IgD-negative memory B cell (primary cell): ENCODE data around the gene SLIT3. TPM values are rescaled to one million over a fixed set of nuclear protein-coding genes. Genes with fewer than 3 reads are reported as not detected.

ENCODE experiments used
- H3K27ac Mint-ChIP-seq, 3 donors: one replicate each; pipeline ENCODE4 v1.8.0; 2020 to 2022; ENCODE audit warnings: mild to moderate bottlenecking in 3 of 3, mixed read lengths in 3 of 3, moderate library complexity in 1 of 3
- H3K27me3 Mint-ChIP-seq: one replicate; pipeline ENCODE4 v1.8.0; 2021; ENCODE audit warnings: mixed read lengths
- H3K36me3 Mint-ChIP-seq: one replicate; pipeline ENCODE4 v1.8.0; 2020; ENCODE audit warnings: mild to moderate bottlenecking, mixed read lengths
- H3K4me1 Mint-ChIP-seq, 3 donors: one replicate each; pipeline ENCODE4 v1.8.0; 2020 to 2022; ENCODE audit warnings: mixed read lengths in 3 of 3, mild to moderate bottlenecking in 1 of 3
- H3K4me3 Mint-ChIP-seq, 4 donors: one replicate each; pipeline ENCODE4 v1.8.0; 2020 to 2022; ENCODE audit warnings: mild to moderate bottlenecking in 4 of 4, mixed read lengths in 4 of 4, moderate library complexity in 3 of 4
- H3K9me3 Mint-ChIP-seq, 3 donors: one replicate each; pipeline ENCODE4 v1.8.0; 2020 to 2021; ENCODE audit warnings: mixed read lengths in 3 of 3, mild to moderate bottlenecking in 1 of 3
- polyA plus RNA-seq: library from polyadenylated mRNA; unstranded; fragments of 300-500 nt; fragmentation: Illumina TruSeq; gene quantifications from one replicate; pipeline ENCODE4 v1.2.3, GENCODE V29; 2021

Gene SLIT3
- polyA plus RNA-seq, 1 donor from 2014 or later: not detected

GRCh38 chr5:169020102-169020501 lies 280.8 kb downstream of the SLIT3 start:
- H3K4me1 Mint-ChIP-seq: no peaks in the 10 kb centered on the region
- H3K36me3 Mint-ChIP-seq: no peaks in the 10 kb centered on the region
- H3K9me3 Mint-ChIP-seq: no peaks in the 10 kb centered on the region
- H3K27ac Mint-ChIP-seq: no peak overlapping the region
- H3K27me3 Mint-ChIP-seq: peaks cover 5% of the 10 kb centered on the region
- no peak overlapping the region for H3K4me3 Mint-ChIP-seq

- Mint-ChIP-seq H3K27ac (no peak overlapping the region), H3K9me3 (no peaks in the 10 kb centered on the region), H3K4me1 (no peaks in the 10 kb centered on the region), H3K36me3 (no peaks in the 10 kb centered on the region), H3K4me3 (no peak overlapping the region), H3K27me3 (peaks cover 3% of the 10 kb centered on the region)
Measured at GRCh38 chr5:169018925-169019324, 282.0 kb downstream of the SLIT3 start.

GRCh38 chr5:169015991-169016390 lies 284.9 kb downstream of the SLIT3 start:
- Mint-ChIP-seq H3K27me3 (peaks cover 9% of the 10 kb centered on the region), H3K36me3 (no peaks in the 10 kb centered on the region), H3K4me1 (no peaks in the 10 kb centered on the region), H3K4me3 (no peak overlapping the region), H3K27ac (no peak overlapping the region), H3K9me3 (no peaks in the 10 kb centered on the region)

- H3K9me3 Mint-ChIP-seq: no peaks in the 10 kb centered on the region
- H3K36me3 Mint-ChIP-seq: no peaks in the 10 kb centered on the region
- H3K27ac Mint-ChIP-seq: no peak overlapping the region
Measured at GRCh38 chr5:169013846-169014245, 287.1 kb downstream of the SLIT3 start.

GRCh38 chr5:169013208-169013728 lies 287.7 kb downstream of the SLIT3 start:
- H3K4me3 Mint-ChIP-seq: no peak overlapping the region
- H3K36me3 Mint-ChIP-seq: no peaks in the 10 kb centered on the region
- no peaks in the 10 kb centered on the region for H3K9me3 Mint-ChIP-seq
- H3K27me3 Mint-ChIP-seq: peaks cover 15% of the 10 kb centered on the region
- H3K27ac Mint-ChIP-seq: no peak overlapping the region
- H3K4me1 Mint-ChIP-seq: no peaks in the 10 kb centered on the region

More at GRCh38 chr5:169013846-169014245, 287.1 kb downstream of the SLIT3 start:
- Mint-ChIP-seq H3K4me3 (no peak overlapping the region), H3K27me3 (peaks cover 15% of the 10 kb centered on the region), H3K4me1 (no peaks in the 10 kb centered on the region)

- Mint-ChIP-seq H3K36me3 (no peaks in the 10 kb centered on the region), H3K9me3 (no peaks in the 10 kb centered on the region), H3K4me3 (no peak overlapping the region), H3K4me1 (no peaks in the 10 kb centered on the region), H3K27ac (no peak overlapping the region), H3K27me3 (peaks cover 17% of the 10 kb centered on the region)
Measured at GRCh38 chr5:169012450-169012849, 288.5 kb downstream of the SLIT3 start.

- Mint-ChIP-seq H3K4me1 (no peaks in the 10 kb centered on the region), H3K4me3 (no peak overlapping the region), H3K27ac (no peak overlapping the region), H3K27me3 (peaks cover 17% of the 10 kb centered on the region), H3K9me3 (no peaks in the 10 kb centered on the region), H3K36me3 (no peaks in the 10 kb centered on the region)
Measured at GRCh38 chr5:169011451-169011850, 289.5 kb downstream of the SLIT3 start.

GRCh38 chr5:169011009-169011408 lies 289.9 kb downstream of the SLIT3 start:
- Mint-ChIP-seq H3K4me3 (no peak overlapping the region), H3K27ac (no peak overlapping the region), H3K4me1 (no peaks in the 10 kb centered on the region), H3K9me3 (no peaks in the 10 kb centered on the region), H3K36me3 (no peaks in the 10 kb centered on the region), H3K27me3 (peaks cover 17% of the 10 kb centered on the region)

- Mint-ChIP-seq H3K4me3 (no peak overlapping the region), H3K27me3 (peaks cover 14% of the 10 kb centered on the region), H3K36me3 (no peaks in the 10 kb centered on the region), H3K27ac (no peak overlapping the region), H3K9me3 (no peaks in the 10 kb centered on the region), H3K4me1 (no peaks in the 10 kb centered on the region)
Measured at GRCh38 chr5:169009123-169009522, 291.8 kb downstream of the SLIT3 start.

- no peaks in the 10 kb centered on the region for H3K9me3 Mint-ChIP-seq
- no peaks in the 10 kb centered on the region for H3K4me1 Mint-ChIP-seq
- H3K27ac Mint-ChIP-seq: no peak overlapping the region
- H3K27me3 Mint-ChIP-seq: peaks cover 15% of the 10 kb centered on the region
- H3K4me3 Mint-ChIP-seq: no peak overlapping the region
- H3K36me3 Mint-ChIP-seq: no peaks in the 10 kb centered on the region
Measured at GRCh38 chr5:169006842-169007790, 293.8 kb downstream of the SLIT3 start.

GRCh38 chr5:169004551-169004950 lies 296.4 kb downstream of the SLIT3 start:
- Mint-ChIP-seq H3K27ac (no peak overlapping the region), H3K4me1 (peaks cover 0 to 4% (median 0%) of the 10 kb centered on the region in 3 donors), H3K4me3 (no peak overlapping the region), H3K36me3 (no peaks in the 10 kb centered on the region), H3K27me3 (peaks cover 10% of the 10 kb centered on the region), H3K9me3 (no peaks in the 10 kb centered on the region)

- H3K36me3 Mint-ChIP-seq: no peaks in the 10 kb centered on the region
Measured at GRCh38 chr5:169003721-169004541, 297.0 kb downstream of the SLIT3 start.

GRCh38 chr5:169002953-169003555 lies 297.9 kb downstream of the SLIT3 start:
- peaks cover 0 to 4% (median 0%) of the 10 kb centered on the region in 3 donors for H3K4me1 Mint-ChIP-seq
- no peak overlapping the region for H3K4me3 Mint-ChIP-seq

More at GRCh38 chr5:169003721-169004541, 297.0 kb downstream of the SLIT3 start:
- peaks cover 7% of the 10 kb centered on the region for H3K27me3 Mint-ChIP-seq
- no peaks in the 10 kb centered on the region for H3K9me3 Mint-ChIP-seq
- H3K4me1 Mint-ChIP-seq: peaks cover 0 to 4% (median 0%) of the 10 kb centered on the region in 3 donors
- H3K4me3 Mint-ChIP-seq: no peak overlapping the region
- no peak overlapping the region for H3K27ac Mint-ChIP-seq

GRCh38 chr5:169001394-169001793 lies 299.5 kb downstream of the SLIT3 start:
- Mint-ChIP-seq H3K4me3 (no peak overlapping the region), H3K9me3 (no peaks in the 10 kb centered on the region), H3K27ac (no peak overlapping the region), H3K27me3 (peaks cover 12% of the 10 kb centered on the region), H3K4me1 (peaks cover 0 to 4% (median 0%) of the 10 kb centered on the region in 3 donors), H3K36me3 (no peaks in the 10 kb centered on the region)

More at GRCh38 chr5:169002953-169003555, 297.9 kb downstream of the SLIT3 start:
- Mint-ChIP-seq H3K9me3 (no peaks in the 10 kb centered on the region), H3K27me3 (peaks cover 8% of the 10 kb centered on the region), H3K36me3 (no peaks in the 10 kb centered on the region), H3K27ac (no peak overlapping the region)

GRCh38 chr5:168995024-168995423 lies 305.9 kb downstream of the SLIT3 start:
- Mint-ChIP-seq H3K9me3 (no peaks in the 10 kb centered on the region), H3K4me3 (no peak overlapping the region), H3K27ac (no peak overlapping the region), H3K4me1 (peaks cover 0 to under 1% (median 0%) of the 10 kb centered on the region in 3 donors), H3K36me3 (no peaks in the 10 kb centered on the region), H3K27me3 (peaks cover 11% of the 10 kb centered on the region)
